K562 (cell line): ENCODE results near the gene OSBPL3. TPM values are rescaled to one million over a fixed set of nuclear protein-coding genes. Genes with fewer than 3 reads are reported as not detected.

ENCODE experiments used
- ATAC-seq: fragments of 200-7000 bp; cut with Tn5 transposase; 3 replicates; pipeline ENCODE4 v1.9.1; 2020; ENCODE audit warnings: moderate library complexity
- BruUV-seq: library from RNA; stranded (reverse); fragments of 400-500 nt; replicated peaks from 2 replicates; lab custom pipeline; 2021; lab: Mats Ljungman, UMichigan
- CTCF ChIA-PET: fragments of 300-600 bp; formaldehyde crosslinking; extraction: SDS; loops from one replicate; lab custom pipeline; 2021; ENCODE audit warnings: low intra/inter-chr PET ratio; lab: Yijun Ruan, JAX
- POLR2A ChIA-PET: fragments of 300-600, 350-650 bp; sonication (Branson Sonifier 250); formaldehyde crosslinking; extraction: SDS; loops from one replicate; lab custom pipeline; 2021; ENCODE audit warnings: antibody characterized with exemption, inconsistent platforms; lab: Yijun Ruan, JAX
- DNase-seq, 4 experiments: peaks; one replicate each; pipeline versions ENCODE4 v3.0.0 to v3.0.0-alpha.2; 2011 to 2018; ENCODE audit warnings: low spot score in 3 of 4, mixed read lengths in 3 of 4; ENCODE audit errors: extremely low read depth in 1 of 4
- FAIRE-seq: peaks from 2 replicates; lab custom pipeline; 2011; peaks lifted over from hg19 to GRCh38; lab: Jason Lieb, UNC
- H2AFZ ChIP-seq: 2 replicates; pipeline ENCODE4 v1.6.0; 2011; ENCODE audit warnings: low read depth, low read length, control low read depth, inconsistent platforms
- H3K27ac ChIP-seq: fragments of 200-600 bp; 3 replicates; pipeline ENCODE4 v1.8.0; 2011; ENCODE audit warnings: low read depth, mild to moderate bottlenecking, control low read depth, inconsistent platforms, low read length, moderate library complexity, mixed read lengths; ENCODE audit errors: extremely low read depth
- H3K27me3 ChIP-seq, 2 experiments: fragments of 300-600 bp in 1 of 2; 2 replicates in 1 of 2; 3 replicates in 1 of 2; pipeline versions ENCODE4 v1.6.0 to v1.8.0; 2011; ENCODE audit warnings: inconsistent platforms in 2 of 2, low read length in 2 of 2, mild to moderate bottlenecking in 1 of 2, mixed read lengths in 1 of 2, moderate library complexity in 1 of 2; ENCODE audit not compliant: control insufficient read depth in 2 of 2, insufficient read depth in 2 of 2
- H3K36me3 ChIP-seq: fragments of 300-600 bp; 3 replicates; pipeline ENCODE4 v1.8.0; 2011; ENCODE audit warnings: mild to moderate bottlenecking, low read length, inconsistent platforms; ENCODE audit not compliant: control insufficient read depth, insufficient read depth
- H3K4me1 ChIP-seq, 2 experiments: fragments of 200-600 bp in 1 of 2; replicated peaks in 1 of 2; 2 replicates in 1 of 2; 3 replicates in 1 of 2; pipeline versions ENCODE4 v1.5.1 to v1.8.0; 2011; ENCODE audit warnings: inconsistent platforms in 2 of 2, low read length in 2 of 2, mild to moderate bottlenecking in 1 of 2, mixed read lengths in 1 of 2, moderate library complexity in 1 of 2; ENCODE audit not compliant: control insufficient read depth in 2 of 2, insufficient read depth in 2 of 2
- H3K4me2 ChIP-seq: 2 replicates; pipeline ENCODE4 v1.6.1; 2011; ENCODE audit warnings: low read length, control low read depth, inconsistent platforms, mixed read lengths; ENCODE audit not compliant: insufficient read depth
- H3K4me3 ChIP-seq: fragments of 200-600 bp; sonication (generic), shearing (Covaris generic); 2 replicates; pipeline ENCODE4 v1.5.1; 2016; ENCODE audit warnings: control low read depth, inconsistent platforms
- H3K79me2 ChIP-seq: fragments of 200-600 bp; 3 replicates; pipeline ENCODE4 v1.8.0; 2011; ENCODE audit warnings: low read length, inconsistent platforms; ENCODE audit not compliant: control insufficient read depth, insufficient read depth
- H3K9ac ChIP-seq, 2 experiments: 2 replicates each; pipeline versions ENCODE4 v1.6.0 to v1.6.1; 2011; ENCODE audit warnings: low read depth in 2 of 2, low read length in 2 of 2, control low read depth in 1 of 2, inconsistent platforms in 1 of 2, mild to moderate bottlenecking in 1 of 2, mixed read lengths in 1 of 2; ENCODE audit not compliant: insufficient read depth in 1 of 2
- H3K9me1 ChIP-seq: one replicate; pipeline ENCODE4 v1.6.0; 2011; ENCODE audit warnings: inconsistent platforms, mild to moderate bottlenecking, low read length, moderate library complexity; ENCODE audit not compliant: control insufficient read depth, insufficient read depth
- H3K9me3 ChIP-seq: replicated peaks from 2 replicates; pipeline ENCODE4 v1.5.1; 2011; ENCODE audit warnings: low read depth, low read length, inconsistent platforms; ENCODE audit not compliant: control insufficient read depth, insufficient read depth
- H4K20me1 ChIP-seq: replicated peaks from 2 replicates; pipeline ENCODE4 v1.6.1; 2011; ENCODE audit warnings: low read length, inconsistent platforms, mixed read lengths; ENCODE audit not compliant: control insufficient read depth, insufficient read depth
- ADNP ChIP-seq: fragments of 200-800 bp; sonication (Bioruptor generic); IDR thresholded peaks from 2 replicates; pipeline ENCODE4 v1.6.1; 2016; ENCODE audit warnings: missing genetic modification characterization, missing compliant biosample characterization
- ARID3A ChIP-seq: IDR thresholded peaks from 2 replicates; pipeline ENCODE4 v1.6.1; 2012; ENCODE audit warnings: low read depth, low read length, improper control_type of control experiment, borderline replicate concordance
- BHLHE40 ChIP-seq: IDR thresholded peaks from 2 replicates; pipeline ENCODE4 v1.6.1; 2011; ENCODE audit warnings: low read length, improper control_type of control experiment
- E2F3 ChIP-seq: fragments of 250-450 bp; sonication (Bioruptor Pico); IDR thresholded peaks from 2 replicates; pipeline ENCODE4 v1.4.0; 2020; ENCODE audit warnings: mild to moderate bottlenecking
- ETV5 ChIP-seq: sonication (generic); formaldehyde crosslinking; IDR thresholded peaks from 2 replicates; pipeline ENCODE4 v1.4.0; 2020; ENCODE audit warnings: low read depth, mild to moderate bottlenecking, missing genetic modification reagents
- HMG20A ChIP-seq: fragments of 450-650 bp; formaldehyde crosslinking; conservative IDR thresholded peaks from 2 replicates; pipeline ENCODE4 v1.4.0; 2020; ENCODE audit warnings: mild to moderate bottlenecking, mixed read lengths
- MYBL2 ChIP-seq, 2 experiments: fragments of 450-650 bp in 1 of 2; sonication (generic) in 1 of 2; formaldehyde crosslinking in 1 of 2; IDR thresholded peaks; 2 replicates each; pipeline versions ENCODE4 v1.6.1 to v1.8.1; 2017 to 2022; ENCODE audit warnings: borderline replicate concordance in 1 of 2, inconsistent platforms in 1 of 2, low read depth in 1 of 2, mild to moderate bottlenecking in 1 of 2, missing genetic modification reagents in 1 of 2, moderate library complexity in 1 of 2
- NFE2L1 ChIP-seq: fragments of 450-650 bp; IDR thresholded peaks from 2 replicates; pipeline ENCODE4 v1.6.1; 2016; ENCODE audit warnings: missing genetic modification characterization, low read depth, mild to moderate bottlenecking, missing compliant biosample characterization, moderate library complexity, borderline replicate concordance
- RBM25 ChIP-seq: fragments of 200-400 bp; formaldehyde crosslinking; IDR thresholded peaks from 2 replicates; pipeline ENCODE4 v1.6.1; 2018; ENCODE audit warnings: low read length, low read depth, moderate library complexity; ENCODE audit not compliant: severe bottlenecking
- SNIP1 ChIP-seq: fragments of 450-650 bp; IDR thresholded peaks from 2 replicates; pipeline ENCODE4 v1.7.1; 2017; ENCODE audit warnings: low read depth, mild to moderate bottlenecking
- SPI1 ChIP-seq: IDR thresholded peaks from 2 replicates; pipeline ENCODE4 v1.6.1; 2011; ENCODE audit warnings: low read depth, low read length, control low read depth, borderline replicate concordance
- TAF7 ChIP-seq: fragments of 450-650 bp; IDR thresholded peaks from 2 replicates; pipeline ENCODE4 v1.6.1; 2016; ENCODE audit warnings: missing genetic modification characterization, missing compliant biosample characterization
- ZBTB2 ChIP-seq: fragments of 450-650 bp; IDR thresholded peaks from 2 replicates; pipeline ENCODE4 v1.6.1; 2016; ENCODE audit warnings: antibody characterized with exemption
- ZNF133 ChIP-seq: fragments of 250-450 bp; sonication (Bioruptor Pico); IDR thresholded peaks from 2 replicates; pipeline ENCODE4 v1.4.0; 2020; ENCODE audit warnings: mild to moderate bottlenecking
- ZNF445 ChIP-seq: fragments of 250-450 bp; sonication (Bioruptor Pico); IDR thresholded peaks from 2 replicates; pipeline ENCODE4 v1.4.0; 2020; ENCODE audit warnings: low read depth, mild to moderate bottlenecking, moderate library complexity
- ZNF77 ChIP-seq: fragments of 250-450 bp; sonication (Bioruptor Pico); IDR thresholded peaks from 2 replicates; pipeline ENCODE4 v1.5.0; 2020
- WGBS: fragments of 100-300 bp; shearing (Covaris generic); methylation state at CpG from one replicate; pipeline ENCODE4 v1.1.6; 2016; ENCODE audit warnings: low coverage, mixed read lengths; ENCODE audit not compliant: insufficient coverage; ENCODE audit errors: missing lambda C conversion rate; 5-methylcytosine and 5-hydroxymethylcytosine counted together
- in situ Hi-C: fragments of 300-500 bp; cut with MboI; formaldehyde crosslinking; loops from 4 replicates; pipeline ENCODE4 v1.15.0; 2018; ENCODE audit warnings: inconsistent platforms, mixed read lengths
- intact Hi-C: fragments of 100-400 bp; cut with micrococcal nuclease; formaldehyde crosslinking; loops from 2 replicates; pipeline ENCODE4 v1.14.2; 2022
- polyA plus RNA-seq, 8 experiments: library from polyadenylated mRNA; depleted of rRNA in 4 of 8; stranded (reverse) in 5 of 8; unstranded in 3 of 8; fragments of >200 nt; fragmentation: Nextera tagmentation in 2 of 8; fragmentation: Illumina TruSeq in 1 of 8; extraction: Ambion mirVana in 2 of 8; extraction: Trizol in 1 of 8; gene quantifications; 2 replicates each; pipeline versions ENCODE4 v1.2.1 to v1.2.3, GENCODE V29; 2011 to 2014; ENCODE audit warnings: inconsistent platforms in 1 of 8, missing spikeins in 1 of 8
- total RNA-seq, 7 experiments: library from RNA; depleted of rRNA in 6 of 7; stranded (reverse); fragments of >200 nt in 6 of 7; fragmentation: Illumina TruSeq in 2 of 7; extraction: Trizol in 2 of 7; gene quantifications; 2 replicates each; pipeline versions ENCODE4 v1.2.1 to v1.2.3, GENCODE V29; 2011 to 2021; ENCODE audit warnings: low replicate concordance in 1 of 7

The OSBPL3 gene
- total and polyA plus RNA-seq, 9 of the 15 experiments (the other 6 are each of a cell fraction or from before 2014, with no cell fraction given) = 4.8 to 37.2 (median 26.5) TPM

- no peak for ATAC-seq
- no peaks in the 10 kb centered on the region for H3K27me3 ChIP-seq
- H3K9me3 ChIP-seq = peaks cover 6% of the 10 kb centered on the region; the same call in 1 of the 2 replicates
- no peak overlapping the region for H2AFZ ChIP-seq
- intact Hi-C loops = no loop called here
- in situ Hi-C loops = no loop called here
- DNase-seq = no peak
- no peak overlapping the region for H3K27ac ChIP-seq
- H4K20me1 ChIP-seq = no peaks in the 10 kb centered on the region
- peaks cover 9 to 22% of the 10 kb centered on the region in 2 experiments; a peak in 4 of 5 replicates for H3K4me1 ChIP-seq
- CTCF ChIA-PET = no interaction called here
- WGBS = 100% methylated on average over 2 of the region's 2 CpGs
- H3K79me2 ChIP-seq = no peaks in the 10 kb centered on the region
- peaks cover 68% of the 10 kb centered on the region for H3K36me3 ChIP-seq
- no peak overlapping the region for H3K9ac ChIP-seq
- H3K9me1 ChIP-seq = no peaks in the 10 kb centered on the region
- TF ChIP-seq ZNF445 (CRISPR knock-in tag) (no peak), ZNF77 (no peak), TAF7 (tag) (no peak), ZNF133 (CRISPR knock-in tag) (no peak), NFE2L1 (tag) (no peak), ETV5 (CRISPR knock-in tag) (no peak), BHLHE40 (no peak), RBM25 (no peak), MYBL2 (IDR thresholded peaks at IDR 0.05; ENCODE audit: low read depth) (no peak), MYBL2 (CRISPR knock-in tag; IDR thresholded peaks at IDR 0.05; ENCODE audit: borderline replicate concordance) (no peak), SNIP1 (no peak), ADNP (tag) (no peak), E2F3 (CRISPR knock-in tag) (no peak), ZBTB2 (no peak), ARID3A (no peak), HMG20A (CRISPR knock-in tag) (no peak), SPI1 (no peak)
- TF ChIP-seq, all 486 proteins: peak for 0
- no peak for FAIRE-seq
- POLR2A ChIA-PET = interaction anchor here (0.8 kb wide), 1 partner anchor 119 kb away, joined by 3 read pairs; no protein-coding TSS in a partner anchor
- Histone ChIP-seq H3K4me3 (no peak overlapping the region), H3K4me2 (no peak overlapping the region)
- BruUV-seq = no TSS peak
These were observed 119.4 kb downstream of the OSBPL3 start for GRCh38 chr7:24860611-24861010.
